ENCODE data around the gene LRCH1. TPM values are rescaled to one million over a fixed set of nuclear protein-coding genes. Genes with fewer than 3 reads are reported as not detected.

LRCH1 gene
- polyA plus RNA-seq, 1 donor (not counting 4 experiments of a cell fraction or from before 2014, with no cell fraction given), result 16.2 TPM

DNA sequence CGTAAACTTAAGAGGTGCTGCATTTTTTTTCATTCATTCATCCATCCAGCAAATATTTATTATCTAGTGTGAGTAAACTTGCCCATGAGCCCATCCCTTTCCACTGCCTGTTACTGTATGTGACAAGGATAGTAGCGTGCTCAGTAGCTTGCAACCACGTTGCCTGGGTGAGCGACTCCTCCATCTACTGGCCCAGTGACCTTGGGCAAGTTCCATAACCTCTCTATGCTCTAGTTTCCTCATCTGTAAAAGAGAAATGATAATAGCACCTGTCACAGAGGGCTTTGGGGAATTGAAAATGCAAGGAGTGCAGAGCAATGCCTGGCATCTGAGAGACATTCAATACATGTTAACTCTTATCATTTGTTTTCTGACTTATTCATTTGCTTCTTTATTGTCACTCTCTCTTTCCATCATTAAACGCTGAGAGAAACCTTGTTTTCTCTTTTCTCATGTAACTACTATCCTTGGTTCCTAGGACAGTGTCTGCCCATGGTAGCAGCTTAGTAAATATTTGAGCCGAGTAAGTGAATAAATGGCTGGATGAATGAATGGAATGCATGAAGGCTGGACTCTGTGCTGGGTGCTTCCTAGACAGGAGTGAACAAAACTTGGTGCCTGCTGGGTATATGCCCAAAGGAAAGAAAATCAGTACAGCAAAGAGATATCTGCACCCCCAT, 19.9 kb downstream of the LRCH1 start:
- TF ChIP-seq EZH2 (IDR thresholded peaks at IDR 0.05; ENCODE audit: low read length) (no peak), CTCF (optimal IDR thresholded peaks at IDR 0.05 in 1 of 3, IDR thresholded peaks at IDR 0.05 in 1 of 3, conservative IDR thresholded peaks at IDR 0.05 in 1 of 3; ENCODE audit: extremely low read depth in 1 of 3, insufficient read depth in 2 of 3, low read length in 3 of 3) (no peak)
- Histone ChIP-seq H3K9ac (ENCODE audit: control insufficient read depth, extremely low read depth, insufficient read depth, low read length) (no peak overlapping the region), H2AFZ (ENCODE audit: control insufficient read depth, low read length) (no peak overlapping the region), H4K20me1 (ENCODE audit: control insufficient read depth, extremely low read depth, insufficient read depth, low read length) (peaks cover 7% of the 10 kb centered on the region), H3K9me1 (ENCODE audit: control insufficient read depth, extremely low read depth, insufficient read depth, low read length) (no peaks in the 10 kb centered on the region), H3K79me2 (ENCODE audit: control insufficient read depth, insufficient read depth, low read length) (peaks cover 84% of the 10 kb centered on the region), H3K9me3 (ENCODE audit: control insufficient read depth, low read depth, low read length) (no peaks in the 10 kb centered on the region), H3K4me1 (ENCODE audit: control insufficient read depth, extremely low read depth, insufficient read depth, low read length) (peaks cover 16% of the 10 kb centered on the region), H3K4me3 (ENCODE audit: control insufficient read depth in 2 of 3, extremely low read depth in 1 of 3, insufficient read depth in 2 of 3, low read depth in 1 of 3, low read length in 3 of 3) (no peak overlapping the region), H3K36me3 (ENCODE audit: control insufficient read depth in 2 of 2, extremely low read depth in 1 of 2, insufficient read depth in 2 of 2, low read length in 2 of 2) (peaks cover 1 to 2% of the 10 kb centered on the region in 2 experiments), H3K4me2 (ENCODE audit: control insufficient read depth, extremely low read depth, insufficient read depth, low read depth, low read length) (no peak overlapping the region), H3K27ac (ENCODE audit: control insufficient read depth, insufficient read depth, low read length) (no peak overlapping the region), H3K27me3 (ENCODE audit: control insufficient read depth, extremely low read depth, insufficient read depth, low read length) (no peaks in the 10 kb centered on the region)
- DNase-seq (ENCODE audit: low read depth, low spot score) (no peak), FAIRE-seq (no peak)
- dilution Hi-C loops (cut with MboI; ENCODE audit: extremely low pct_ligation_motif_present, low sequenced_read_pairs), result no loop called here

- no peak for DNase-seq (ENCODE audit: low read depth, low spot score)
These were observed 22.4 kb downstream of the LRCH1 start for GRCh38 chr13:46575301-46575771.

More at GRCh38 chr13:46575301-46575771, 22.4 kb downstream of the LRCH1 start:
- dilution Hi-C loops (cut with MboI; ENCODE audit: extremely low pct_ligation_motif_present, low sequenced_read_pairs), result no loop called here
- Histone ChIP-seq H4K20me1 (ENCODE audit: control insufficient read depth, extremely low read depth, insufficient read depth, low read length) (peaks cover 8% of the 10 kb centered on the region), H3K9ac (ENCODE audit: control insufficient read depth, extremely low read depth, insufficient read depth, low read length) (no peak overlapping the region), H3K27ac (ENCODE audit: control insufficient read depth, insufficient read depth, low read length) (no peak overlapping the region), H3K27me3 (ENCODE audit: control insufficient read depth, extremely low read depth, insufficient read depth, low read length) (no peaks in the 10 kb centered on the region), H3K79me2 (ENCODE audit: control insufficient read depth, insufficient read depth, low read length) (peaks cover 74% of the 10 kb centered on the region), H3K9me3 (ENCODE audit: control insufficient read depth, low read depth, low read length) (no peaks in the 10 kb centered on the region), H3K4me1 (ENCODE audit: control insufficient read depth, extremely low read depth, insufficient read depth, low read length) (peaks cover 23% of the 10 kb centered on the region), H3K9me1 (ENCODE audit: control insufficient read depth, extremely low read depth, insufficient read depth, low read length) (no peaks in the 10 kb centered on the region), H3K36me3 (ENCODE audit: control insufficient read depth in 2 of 2, extremely low read depth in 1 of 2, insufficient read depth in 2 of 2, low read length in 2 of 2) (peaks cover 0 to 4% of the 10 kb centered on the region in 2 experiments), H3K4me3 (ENCODE audit: control insufficient read depth in 2 of 3, extremely low read depth in 1 of 3, insufficient read depth in 2 of 3, low read depth in 1 of 3, low read length in 3 of 3) (no peak overlapping the region), H2AFZ (ENCODE audit: control insufficient read depth, low read length) (no peak overlapping the region), H3K4me2 (ENCODE audit: control insufficient read depth, extremely low read depth, insufficient read depth, low read depth, low read length) (no peak overlapping the region)
- no peak for TF ChIP-seq EZH2 (IDR thresholded peaks at IDR 0.05; ENCODE audit: low read length)
- TF ChIP-seq CTCF (optimal IDR thresholded peaks at IDR 0.05 in 1 of 3, IDR thresholded peaks at IDR 0.05 in 1 of 3, conservative IDR thresholded peaks at IDR 0.05 in 1 of 3; ENCODE audit: extremely low read depth in 1 of 3, insufficient read depth in 2 of 3, low read length in 3 of 3), result no peak
- no peak for FAIRE-seq
